Spinal cord (tissue), 10 donors: ENCODE results near the gene GSX2. TPM values are rescaled to one million over a fixed set of nuclear protein-coding genes. Genes with fewer than 3 reads are reported as not detected.
A peak's percentile ranks its signal among the peaks of the same experiment; 100 is the strongest.

Source experiments
- DNase-seq, 6 donors: peaks; one replicate each; pipeline versions ENCODE4 v3.0.0 to v3.0.0-alpha.2; 2013 to 2015; ENCODE audit warnings: low spot score in 6 of 6, low read depth in 4 of 6
- H3K27ac ChIP-seq: one replicate; pipeline ENCODE4 v1.5.1; 2013; ENCODE audit warnings: low read depth, low read length, control low read depth
- H3K27me3 ChIP-seq: one replicate; pipeline ENCODE4 v1.6.1; 2013; ENCODE audit warnings: low read length; ENCODE audit not compliant: control insufficient read depth, insufficient read depth
- H3K36me3 ChIP-seq: one replicate; pipeline ENCODE4 v1.6.1; 2013; ENCODE audit warnings: low read length; ENCODE audit not compliant: control insufficient read depth, insufficient read depth
- H3K4me1 ChIP-seq: one replicate; pipeline ENCODE4 v1.6.1; 2013; ENCODE audit warnings: low read length; ENCODE audit not compliant: control insufficient read depth, insufficient read depth
- H3K4me3 ChIP-seq: one replicate; pipeline ENCODE4 v1.5.1; 2013; ENCODE audit warnings: low read depth, low read length, control low read depth
- H3K9me3 ChIP-seq: one replicate; pipeline ENCODE4 v1.6.1; 2013; ENCODE audit warnings: low read length; ENCODE audit not compliant: control insufficient read depth, insufficient read depth
- WGBS: methylation state at CpG from one replicate; pipeline ENCODE4 v1.1.5; 2013; ENCODE audit warnings: missing lambda C conversion rate; ENCODE audit not compliant: insufficient coverage; 5-methylcytosine and 5-hydroxymethylcytosine counted together
- polyA plus RNA-seq, 2 donors: library from polyadenylated mRNA; unstranded; fragments of 120-200 nt; gene quantifications; one replicate each; pipeline ENCODE4 v1.2.1, GENCODE V29; 2013; ENCODE audit not compliant: insufficient read length in 2 of 2
- total RNA-seq, 2 donors: library from RNA; depleted of rRNA in 1 of 2; stranded (reverse); fragments of 120-200 nt in 1 of 2; fragments of >200 nt in 1 of 2; gene quantifications; one replicate each; pipeline versions ENCODE4 v1.2.3 to v1.2.4, GENCODE V29; 2013 to 2014
- donor health status: healthy.

The GSX2 gene
- total and polyA plus RNA-seq, 4 donors, result 0.17 to 0.20 TPM; not detected in 2

DNA sequence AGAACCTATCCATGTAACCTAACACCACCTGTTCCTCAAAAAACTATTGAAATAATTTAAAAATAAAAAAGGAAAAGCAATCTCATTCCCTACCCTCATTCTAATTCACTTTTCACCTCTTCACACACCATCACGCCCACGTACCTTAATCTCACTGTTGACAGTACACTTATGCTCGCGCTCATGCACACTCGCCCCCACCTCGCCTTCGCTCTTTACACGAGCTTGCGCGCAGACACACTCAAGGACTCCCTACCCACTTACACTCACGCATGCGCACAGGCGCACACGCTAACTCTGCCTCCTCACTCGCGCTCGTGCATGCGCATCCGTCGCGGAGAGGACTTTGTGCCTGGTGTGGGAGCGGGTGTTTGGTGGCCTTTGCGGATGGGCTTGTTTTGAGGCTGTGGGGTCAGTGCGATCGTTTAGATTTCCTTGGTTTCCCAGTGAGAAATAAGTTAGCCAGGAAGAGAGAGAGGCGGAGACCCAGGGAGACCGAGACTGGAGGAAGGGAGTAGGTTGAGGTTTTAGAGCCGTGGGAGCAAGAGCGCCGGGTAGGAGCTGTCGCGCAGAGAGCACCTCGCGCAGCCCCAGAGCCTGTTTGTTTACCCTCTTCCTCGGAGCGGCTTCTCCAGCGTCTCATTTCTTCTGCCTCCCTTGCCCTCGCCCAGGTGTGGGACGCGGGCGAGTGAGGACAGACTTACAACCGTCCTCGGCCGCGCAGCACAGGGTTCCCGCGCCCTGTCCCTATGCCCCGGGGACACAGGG lies 8.1 kb upstream of the GSX2 start:
- Histone ChIP-seq H3K9me3 (no peaks in the 10 kb centered on the region), H3K4me3 (peak overlapping the region; percentile 56), H3K4me1 (peaks cover 25% of the 10 kb centered on the region), H3K27ac (no peak overlapping the region), H3K36me3 (no peaks in the 10 kb centered on the region), H3K27me3 (peaks cover 76% of the 10 kb centered on the region)
- 1% methylated on average over 36 of the region's 48 CpGs for WGBS
- peak in 5 of 6 donors; percentile 72 to 97 (median 83) for DNase-seq

DNA sequence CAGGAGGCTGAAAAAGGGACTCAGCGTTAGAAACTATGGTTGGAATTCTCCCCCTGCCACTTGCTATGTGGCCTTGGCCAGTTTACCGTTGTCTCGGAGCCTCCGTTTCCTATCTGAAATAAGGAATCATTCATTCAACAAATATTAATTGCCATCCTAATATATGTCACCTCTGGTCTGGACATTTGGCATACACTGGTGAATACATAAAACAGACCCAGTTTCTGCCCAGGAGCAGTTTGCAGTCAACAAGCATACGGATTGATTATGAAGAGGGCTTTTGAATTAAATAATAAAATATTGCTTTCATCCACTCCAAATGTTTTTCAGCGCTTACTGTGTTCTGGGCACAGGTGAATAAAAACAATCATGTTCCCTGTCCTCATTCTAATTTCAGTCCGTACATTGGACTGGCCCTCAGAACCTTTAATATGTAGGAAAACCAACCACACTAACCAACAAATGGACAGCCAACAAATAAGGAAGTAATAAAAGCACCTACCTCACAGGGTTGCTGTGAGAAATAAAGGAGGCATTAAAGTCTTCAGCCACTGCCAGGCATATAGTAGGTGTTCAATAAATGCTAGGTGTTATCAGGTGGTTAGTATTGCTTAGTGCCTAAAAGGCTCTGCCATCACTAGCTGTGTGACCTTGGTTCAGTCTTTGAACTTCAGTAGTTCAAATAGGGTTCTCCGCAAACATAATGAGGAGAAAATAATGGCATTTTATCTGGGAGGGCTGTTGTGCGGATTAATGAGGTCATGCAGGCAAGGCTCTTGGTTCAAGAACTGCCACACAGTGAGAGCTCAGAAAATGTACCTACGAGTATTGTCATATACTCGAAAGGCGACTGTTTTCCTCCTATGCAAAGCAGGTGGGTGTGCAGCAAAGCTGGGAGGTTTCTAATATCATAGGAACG lies 7.3 kb upstream of the GSX2 start:
- Histone ChIP-seq H3K4me3 (peak overlapping the region; percentile 56), H3K4me1 (peaks cover 25% of the 10 kb centered on the region), H3K27me3 (peaks cover 82% of the 10 kb centered on the region), H3K36me3 (no peaks in the 10 kb centered on the region), H3K9me3 (no peaks in the 10 kb centered on the region), H3K27ac (no peak overlapping the region)
- DNase-seq, result no peak
- WGBS, result 41% methylated on average over 6 of the region's 13 CpGs

DNA sequence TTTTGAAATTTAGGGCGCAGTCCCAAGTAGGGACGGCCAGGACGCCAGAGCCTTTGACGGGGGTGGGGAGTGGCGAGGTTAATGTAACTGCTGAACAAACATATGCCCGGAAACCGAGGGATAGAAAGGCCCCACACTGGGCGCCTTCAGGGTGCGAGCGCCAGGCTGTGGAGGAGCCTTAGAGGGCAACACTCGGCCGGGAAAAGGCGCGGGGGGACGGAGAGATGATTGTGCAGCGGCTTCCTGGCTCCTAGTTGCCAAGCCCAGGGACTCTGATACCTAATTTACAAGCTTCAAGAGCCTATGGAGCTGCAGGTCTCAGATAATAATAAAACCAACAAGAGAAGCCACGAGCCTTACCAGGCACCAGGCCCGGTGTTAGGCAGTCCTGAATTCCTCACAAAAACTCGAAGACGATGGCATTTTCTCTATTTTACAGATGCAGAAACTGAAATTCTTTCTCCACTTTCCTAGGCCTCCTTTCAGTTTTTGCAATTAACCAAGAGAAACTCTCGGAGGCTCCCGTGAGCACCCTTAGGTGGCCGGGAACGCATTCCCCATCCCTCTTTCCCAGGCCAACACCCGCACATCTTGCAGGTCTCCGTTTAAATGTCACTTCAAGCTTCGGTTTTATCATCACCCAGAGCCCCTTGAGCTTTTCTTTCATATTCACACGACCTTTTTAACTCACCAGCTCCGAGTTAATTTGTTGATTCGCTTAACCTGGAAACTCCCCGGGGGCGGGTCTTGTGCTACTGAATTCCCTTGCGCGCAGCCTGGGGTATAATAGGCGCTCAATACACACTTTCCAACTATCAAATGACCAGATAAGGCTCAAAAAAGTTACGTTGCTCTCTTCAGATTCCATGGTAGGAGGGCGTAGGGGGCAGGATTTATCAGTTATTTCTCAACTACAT lies 6.4 kb upstream of the GSX2 start:
- H3K27ac ChIP-seq, result no peak overlapping the region
- peaks cover 89% of the 10 kb centered on the region for H3K27me3 ChIP-seq
- no peak overlapping the region for H3K4me3 ChIP-seq
- H3K9me3 ChIP-seq, result no peaks in the 10 kb centered on the region
- peaks cover 25% of the 10 kb centered on the region for H3K4me1 ChIP-seq
- H3K36me3 ChIP-seq, result no peaks in the 10 kb centered on the region
- 31% methylated on average over 33 of the region's 37 CpGs for WGBS
- peak in 1 of 6 donors; percentile 10 for DNase-seq

DNA sequence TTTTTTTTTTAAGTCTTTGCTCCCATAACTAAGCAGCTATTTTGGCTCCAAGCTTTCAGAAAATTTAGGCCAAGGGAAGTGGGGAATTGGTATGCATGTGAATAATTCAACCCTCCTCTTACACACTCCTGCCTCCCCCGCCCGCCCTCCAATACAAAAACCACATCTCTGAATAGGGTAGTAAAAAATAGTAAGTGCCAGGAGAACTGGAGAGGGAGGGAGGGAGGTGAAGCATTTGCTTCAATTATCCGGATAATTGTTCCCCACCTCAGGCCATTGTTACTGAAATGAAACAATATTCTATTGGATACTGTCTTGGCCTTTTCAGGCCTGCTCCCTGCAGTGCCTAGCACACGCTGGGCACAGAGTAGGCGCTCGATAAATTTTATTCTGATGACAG lies 5.5 kb upstream of the GSX2 start:
- H3K4me1 ChIP-seq, result peaks cover 28% of the 10 kb centered on the region
- 20% methylated on average over 1 of the region's 6 CpGs for WGBS
- no peak for DNase-seq
- no peaks in the 10 kb centered on the region for H3K36me3 ChIP-seq
- no peak overlapping the region for H3K4me3 ChIP-seq
- H3K27me3 ChIP-seq, result peaks cover 92% of the 10 kb centered on the region
- no peaks in the 10 kb centered on the region for H3K9me3 ChIP-seq
- no peak overlapping the region for H3K27ac ChIP-seq

DNA sequence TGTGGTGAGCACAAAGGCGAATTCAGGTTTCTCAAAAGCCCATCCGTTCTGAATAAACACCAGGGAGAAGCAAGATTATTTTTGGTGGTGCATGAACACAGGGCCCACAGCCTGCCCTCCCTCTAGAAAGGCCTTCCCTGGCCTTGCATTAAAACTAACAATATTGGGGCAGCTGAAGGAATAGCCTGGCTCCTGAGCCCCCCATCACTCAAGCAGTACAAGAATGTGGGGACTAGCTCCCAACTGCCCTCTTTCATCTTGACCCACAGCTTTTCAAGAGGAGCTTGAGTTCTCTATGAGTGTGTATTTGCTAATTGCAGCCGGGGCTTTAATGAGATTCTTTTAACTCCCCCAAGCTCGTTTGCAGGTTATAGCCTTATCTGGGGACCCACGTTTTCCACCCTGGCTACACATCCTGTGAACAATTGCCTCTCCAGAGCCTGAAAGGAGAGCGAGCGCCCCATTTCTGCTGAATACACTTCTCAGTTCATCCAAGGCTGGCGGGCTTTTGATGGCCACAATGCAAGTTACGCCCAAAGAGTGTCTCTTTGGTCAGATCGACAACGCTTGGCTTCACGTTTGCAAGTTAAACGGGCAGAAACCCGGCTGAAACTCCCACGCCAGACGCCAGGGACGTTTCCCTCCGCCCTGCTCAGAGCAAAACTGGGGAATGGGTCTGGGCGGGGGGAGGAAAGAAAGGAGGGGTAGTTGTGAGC lies 4.7 kb upstream of the GSX2 start:
- H3K27me3 ChIP-seq, result peaks cover 100% of the 10 kb centered on the region
- H3K9me3 ChIP-seq, result no peaks in the 10 kb centered on the region
- WGBS, result 13% methylated on average over 14 of the region's 19 CpGs
- no peak overlapping the region for H3K4me3 ChIP-seq
- peak in 2 of 6 donors; percentile 27 to 41 for DNase-seq
- no peak overlapping the region for H3K27ac ChIP-seq
- H3K36me3 ChIP-seq, result no peaks in the 10 kb centered on the region
- peaks cover 36% of the 10 kb centered on the region for H3K4me1 ChIP-seq

DNA sequence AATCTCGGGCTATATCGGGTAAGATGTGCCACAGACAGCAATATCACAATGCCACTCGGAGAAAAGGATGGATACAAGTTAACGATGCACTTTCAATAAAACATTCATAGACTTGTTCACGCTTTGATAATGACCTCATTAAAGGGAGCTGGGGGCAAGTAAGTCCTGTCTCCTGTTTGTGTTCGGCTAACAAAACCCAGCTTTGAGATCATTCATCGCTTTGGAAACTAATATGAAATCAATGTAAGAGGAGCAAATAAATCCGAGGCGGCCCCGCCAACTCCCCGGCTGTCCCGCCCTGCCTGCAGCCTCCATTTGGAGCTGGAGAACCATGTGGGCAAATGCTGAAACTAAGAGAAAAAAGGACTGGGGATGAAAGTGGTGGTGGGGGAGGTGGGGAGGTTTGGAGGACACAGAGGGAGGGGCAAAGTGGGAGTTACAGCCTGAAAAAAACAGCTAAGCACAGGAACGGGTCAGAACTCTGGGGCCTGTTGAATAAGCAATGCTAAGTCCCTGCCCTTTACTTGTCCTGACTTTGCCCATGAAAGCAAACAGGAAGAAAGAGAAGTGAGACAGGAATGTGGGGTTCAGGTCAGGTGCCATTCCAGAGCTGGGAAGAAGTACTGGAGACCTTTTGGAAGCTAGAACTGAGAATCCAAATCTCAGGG lies 3.5 kb upstream of the GSX2 start:
- DNase-seq, result peak in 2 of 6 donors; percentile 22 to 29
- peaks cover 42% of the 10 kb centered on the region for H3K4me1 ChIP-seq
- 19% methylated on average over 8 of the region's 13 CpGs for WGBS
- H3K9me3 ChIP-seq, result no peaks in the 10 kb centered on the region
- peaks cover 100% of the 10 kb centered on the region for H3K27me3 ChIP-seq
- H3K36me3 ChIP-seq, result no peaks in the 10 kb centered on the region
- H3K4me3 ChIP-seq, result no peak overlapping the region
- H3K27ac ChIP-seq, result no peak overlapping the region

DNA sequence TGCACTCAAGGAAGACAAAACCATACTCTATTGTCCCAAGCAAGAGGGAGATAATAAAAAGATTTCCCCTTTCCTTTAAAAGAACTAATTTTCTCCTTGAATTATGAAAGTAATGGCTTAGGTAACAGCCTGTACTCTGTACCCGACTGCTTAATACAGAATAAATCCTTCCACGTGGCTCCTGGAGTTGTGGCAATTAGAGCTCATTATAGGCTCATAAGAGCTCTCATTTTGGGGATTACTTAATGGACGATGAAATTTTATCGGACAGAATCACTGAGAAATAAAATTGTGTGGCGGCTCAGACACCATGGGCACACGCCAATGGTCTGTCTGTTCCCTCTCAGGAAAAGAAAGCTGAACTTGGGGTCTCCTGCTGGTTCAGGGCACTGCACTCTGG lies 2.8 kb upstream of the GSX2 start:
- H3K27me3 ChIP-seq, result peaks cover 99% of the 10 kb centered on the region
- WGBS, result 54% methylated on average over 5 of the region's 6 CpGs
- peak in 1 of 6 donors; percentile 21 for DNase-seq
- peaks cover 39% of the 10 kb centered on the region for H3K4me1 ChIP-seq
- no peak overlapping the region for H3K4me3 ChIP-seq
- H3K36me3 ChIP-seq, result no peaks in the 10 kb centered on the region
- no peaks in the 10 kb centered on the region for H3K9me3 ChIP-seq
- no peak overlapping the region for H3K27ac ChIP-seq

DNA sequence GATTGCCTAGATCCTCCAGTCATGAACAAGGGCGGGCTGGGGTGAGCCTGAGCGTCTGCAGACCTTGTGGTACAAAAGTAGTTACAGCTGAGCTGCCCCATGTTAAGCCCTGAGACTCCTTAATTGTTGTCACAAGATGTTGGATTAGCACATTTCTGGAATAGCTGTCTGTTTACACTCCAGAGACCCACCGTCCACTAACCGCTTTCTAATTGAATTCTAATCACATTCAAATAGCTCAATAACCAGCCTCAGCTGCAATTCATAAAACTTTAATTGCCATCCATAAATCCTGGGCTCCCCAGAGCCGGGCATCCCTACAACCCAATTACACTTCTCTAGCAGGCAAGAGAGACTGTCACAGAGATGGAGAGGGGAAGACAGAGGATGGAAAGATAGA lies 1.6 kb upstream of the GSX2 start:
- peak in 1 of 6 donors; percentile 92 for DNase-seq
- Histone ChIP-seq H3K36me3 (no peaks in the 10 kb centered on the region), H3K27me3 (peaks cover 99% of the 10 kb centered on the region), H3K9me3 (no peaks in the 10 kb centered on the region), H3K27ac (no peak overlapping the region), H3K4me3 (no peak overlapping the region), H3K4me1 (peaks cover 38% of the 10 kb centered on the region)
- 17% methylated on average over 3 of the region's 5 CpGs for WGBS
